Measurements from ENCODE around the gene GALNT18. TPM values are rescaled to one million over a fixed set of nuclear protein-coding genes. Genes with fewer than 3 reads are reported as not detected.

The GALNT18 gene
- total RNA-seq, 2 donors from 2014 or later = not detected

DNA sequence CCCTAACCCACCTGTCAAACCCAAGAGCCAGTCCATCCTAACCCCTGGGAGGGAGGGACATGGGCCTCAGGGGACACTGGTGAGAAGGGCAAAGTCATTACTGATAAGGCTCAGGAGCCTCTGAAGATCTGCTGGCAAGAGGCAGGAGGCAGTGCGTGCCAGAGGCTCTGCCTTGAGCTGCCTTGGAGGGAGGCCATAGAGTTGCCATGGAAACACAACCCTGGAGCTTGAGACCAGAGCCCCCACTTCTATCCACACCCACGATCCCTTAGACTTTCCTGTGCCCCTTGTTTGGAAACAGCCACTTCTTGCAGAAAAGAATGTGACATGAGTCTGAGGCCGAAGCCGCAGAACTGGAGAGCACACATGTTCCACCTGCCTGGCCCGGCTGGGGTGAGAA is 179.0 kb downstream of the GALNT18 start:
- Mint-ChIP-seq H3K4me3 (no peak overlapping the region), H3K36me3 (ENCODE audit: low read depth) (peaks cover 2% of the 10 kb centered on the region), H3K27ac (no peak overlapping the region), H3K27me3 (peaks cover 32% of the 10 kb centered on the region), H3K4me1 (peaks cover 2% of the 10 kb centered on the region)
- ATAC-seq (no peak), DNase-seq (no peak)
- no peaks in the 10 kb centered on the region for H3K9me3 ChIP-seq (ENCODE audit: control insufficient read depth, low read length, poor library complexity, severe bottlenecking)

DNA sequence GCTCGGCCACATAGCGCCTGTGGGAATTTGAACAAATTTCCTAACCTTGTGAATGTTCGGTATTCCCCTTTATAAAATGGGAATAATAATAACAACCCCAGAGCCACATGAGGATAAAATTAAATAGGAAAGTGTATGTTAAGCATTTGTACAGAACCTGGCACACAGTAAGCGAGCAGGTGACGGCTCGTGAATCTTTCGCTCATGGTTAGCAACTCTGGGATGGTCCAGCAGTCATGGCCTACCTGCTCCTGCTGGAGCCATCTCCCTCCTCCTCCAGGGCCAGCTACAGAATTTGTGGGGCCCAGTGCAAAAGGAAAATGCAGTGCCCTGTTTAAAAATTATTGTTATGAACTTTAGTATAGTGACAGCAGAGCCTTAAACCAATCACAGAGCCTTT is 180.3 kb downstream of the GALNT18 start:
- no peak for ATAC-seq
- H3K27me3 Mint-ChIP-seq = peaks cover 35% of the 10 kb centered on the region
- H3K4me1 Mint-ChIP-seq = peaks cover 2% of the 10 kb centered on the region
- DNase-seq = no peak
- peaks cover 2% of the 10 kb centered on the region for H3K36me3 Mint-ChIP-seq (ENCODE audit: low read depth)
- H3K4me3 Mint-ChIP-seq = no peak overlapping the region
- no peaks in the 10 kb centered on the region for H3K9me3 ChIP-seq (ENCODE audit: control insufficient read depth, low read length, poor library complexity, severe bottlenecking)
- no peak overlapping the region for H3K27ac Mint-ChIP-seq

DNA sequence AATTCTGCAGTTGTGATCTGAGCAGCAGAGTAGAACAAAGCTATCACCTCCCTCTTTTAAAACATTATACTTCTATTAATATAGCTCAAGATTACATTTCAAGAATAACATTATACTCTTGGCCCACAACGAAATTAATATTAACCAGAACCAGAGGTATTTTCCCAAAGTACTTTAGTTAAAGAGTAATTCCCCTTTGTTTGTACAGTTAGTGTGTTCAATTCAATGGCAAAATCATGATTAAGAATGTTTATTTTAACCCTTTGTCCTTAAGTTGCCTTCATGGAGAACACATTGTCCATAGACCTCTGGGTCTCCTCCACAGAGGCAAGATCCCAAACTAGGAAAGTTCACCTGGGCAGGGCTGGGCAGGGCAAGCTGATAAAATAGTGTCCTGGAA is 180.7 kb downstream of the GALNT18 start:
- H3K9me3 ChIP-seq (ENCODE audit: control insufficient read depth, low read length, poor library complexity, severe bottlenecking) = no peaks in the 10 kb centered on the region
- DNase-seq (no peak), ATAC-seq (no peak)
- Mint-ChIP-seq H3K4me3 (no peak overlapping the region), H3K4me1 (peaks cover 2% of the 10 kb centered on the region), H3K27me3 (peaks cover 35% of the 10 kb centered on the region), H3K27ac (no peak overlapping the region), H3K36me3 (ENCODE audit: low read depth) (peaks cover 2% of the 10 kb centered on the region)

DNA sequence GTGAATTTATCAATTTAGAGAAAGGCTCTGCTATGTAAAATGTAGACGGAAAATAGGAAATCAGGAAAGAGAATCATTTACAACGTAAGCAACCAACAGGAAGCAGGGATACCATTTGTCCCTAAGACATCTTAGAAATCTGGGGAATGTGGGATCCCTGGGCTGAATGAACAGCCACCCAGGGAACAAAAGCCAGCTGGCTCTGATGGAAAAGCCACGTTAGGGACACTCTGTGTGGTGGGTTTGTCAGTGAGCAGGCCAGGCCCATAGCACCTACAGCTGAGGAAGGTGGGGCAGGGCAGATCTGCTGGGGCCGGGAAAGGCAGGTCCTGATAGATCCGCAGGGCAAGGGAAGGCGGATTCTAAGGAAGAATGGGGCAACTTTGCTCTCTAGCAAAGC is 181.7 kb downstream of the GALNT18 start:
- peaks cover 42% of the 10 kb centered on the region for H3K27me3 Mint-ChIP-seq
- peaks cover 2% of the 10 kb centered on the region for H3K4me1 Mint-ChIP-seq
- H3K36me3 Mint-ChIP-seq (ENCODE audit: low read depth) = peaks cover 2% of the 10 kb centered on the region
- ATAC-seq (no peak), DNase-seq (no peak)
- peak overlapping the region; percentile 45 for H3K4me3 Mint-ChIP-seq
- no peaks in the 10 kb centered on the region for H3K9me3 ChIP-seq (ENCODE audit: control insufficient read depth, low read length, poor library complexity, severe bottlenecking)
- H3K27ac Mint-ChIP-seq = no peak overlapping the region

GRCh38 chr11:11439591-11439990 is 182.2 kb downstream of the GALNT18 start:
- Mint-ChIP-seq H3K36me3 (ENCODE audit: low read depth) (peaks cover 2% of the 10 kb centered on the region), H3K27me3 (peaks cover 41% of the 10 kb centered on the region), H3K4me3 (no peak overlapping the region), H3K4me1 (peaks cover 2% of the 10 kb centered on the region), H3K27ac (no peak overlapping the region)
- no peak for ATAC-seq
- DNase-seq = no peak
- no peaks in the 10 kb centered on the region for H3K9me3 ChIP-seq (ENCODE audit: control insufficient read depth, low read length, poor library complexity, severe bottlenecking)

DNA sequence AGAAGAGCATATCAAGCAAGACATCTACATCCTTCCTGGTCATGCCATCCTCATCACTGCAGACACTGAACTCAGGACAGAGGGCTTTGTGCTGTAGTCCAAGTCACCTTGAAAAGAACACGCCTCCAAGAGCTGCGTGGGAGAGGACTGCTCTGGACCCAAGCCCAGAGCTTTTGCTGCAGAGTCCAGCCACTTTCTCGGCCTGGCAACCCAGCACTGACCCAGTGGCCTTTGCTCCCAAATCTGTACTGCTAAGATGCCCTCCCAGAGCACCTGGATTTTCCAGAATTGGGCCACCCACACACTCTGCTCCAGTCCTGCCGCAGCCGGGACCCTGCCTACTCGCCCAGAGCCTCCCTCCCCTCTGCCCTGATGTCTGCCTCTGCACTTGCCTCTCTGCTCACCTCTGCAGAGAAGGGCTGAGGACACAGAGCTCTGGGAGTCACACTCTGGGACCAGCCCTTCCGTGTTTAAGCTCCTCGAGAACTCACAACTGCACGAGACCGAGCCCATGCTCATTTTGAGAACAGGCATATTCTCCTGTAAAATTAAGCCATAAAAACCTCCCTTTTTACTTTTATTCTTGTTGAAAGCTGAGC is 185.0 kb downstream of the GALNT18 start:
- H3K4me1 Mint-ChIP-seq = no peaks in the 10 kb centered on the region
- DNase-seq (no peak), ATAC-seq (no peak)
- H3K9me3 ChIP-seq (ENCODE audit: control insufficient read depth, low read length, poor library complexity, severe bottlenecking) = no peaks in the 10 kb centered on the region
- no peak overlapping the region for H3K4me3 Mint-ChIP-seq
- peaks cover 3% of the 10 kb centered on the region for H3K36me3 Mint-ChIP-seq (ENCODE audit: low read depth)
- peaks cover 43% of the 10 kb centered on the region for H3K27me3 Mint-ChIP-seq
- H3K27ac Mint-ChIP-seq = no peak overlapping the region

DNA sequence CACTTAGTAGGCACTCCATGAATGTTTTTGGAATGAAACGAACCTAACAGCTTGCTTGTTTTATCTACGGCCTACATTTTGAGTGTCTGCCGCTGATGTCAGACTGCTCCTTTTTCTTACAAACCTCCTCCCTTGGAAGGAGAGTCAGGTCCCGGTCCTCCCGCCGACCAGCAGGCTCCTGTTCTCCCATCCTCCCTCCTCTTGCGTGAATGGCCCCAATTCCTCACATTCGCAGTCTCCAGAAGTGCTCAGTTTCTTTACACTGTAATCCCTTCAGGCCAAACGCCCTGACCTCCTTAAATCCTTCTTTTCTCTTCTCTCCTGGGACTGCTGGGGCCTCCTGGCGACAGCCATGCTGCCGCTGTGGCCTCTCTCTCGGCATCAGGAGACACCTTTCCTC is 186.2 kb downstream of the GALNT18 start:
- DNase-seq (no peak), ATAC-seq (no peak)
- Mint-ChIP-seq H3K4me1 (no peaks in the 10 kb centered on the region), H3K4me3 (no peak overlapping the region), H3K27ac (no peak overlapping the region), H3K36me3 (ENCODE audit: low read depth) (peaks cover 3% of the 10 kb centered on the region), H3K27me3 (peaks cover 52% of the 10 kb centered on the region)
- H3K9me3 ChIP-seq (ENCODE audit: control insufficient read depth, low read length, poor library complexity, severe bottlenecking) = no peaks in the 10 kb centered on the region

- Mint-ChIP-seq H3K4me3 (no peak overlapping the region), H3K27ac (no peak overlapping the region), H3K36me3 (ENCODE audit: low read depth) (peaks cover 3% of the 10 kb centered on the region), H3K27me3 (peaks cover 61% of the 10 kb centered on the region), H3K4me1 (no peaks in the 10 kb centered on the region)
- DNase-seq (no peak), ATAC-seq (no peak)
- H3K9me3 ChIP-seq (ENCODE audit: control insufficient read depth, low read length, poor library complexity, severe bottlenecking) = no peaks in the 10 kb centered on the region
These were observed 187.8 kb downstream of the GALNT18 start for GRCh38 chr11:11433960-11434359.

DNA sequence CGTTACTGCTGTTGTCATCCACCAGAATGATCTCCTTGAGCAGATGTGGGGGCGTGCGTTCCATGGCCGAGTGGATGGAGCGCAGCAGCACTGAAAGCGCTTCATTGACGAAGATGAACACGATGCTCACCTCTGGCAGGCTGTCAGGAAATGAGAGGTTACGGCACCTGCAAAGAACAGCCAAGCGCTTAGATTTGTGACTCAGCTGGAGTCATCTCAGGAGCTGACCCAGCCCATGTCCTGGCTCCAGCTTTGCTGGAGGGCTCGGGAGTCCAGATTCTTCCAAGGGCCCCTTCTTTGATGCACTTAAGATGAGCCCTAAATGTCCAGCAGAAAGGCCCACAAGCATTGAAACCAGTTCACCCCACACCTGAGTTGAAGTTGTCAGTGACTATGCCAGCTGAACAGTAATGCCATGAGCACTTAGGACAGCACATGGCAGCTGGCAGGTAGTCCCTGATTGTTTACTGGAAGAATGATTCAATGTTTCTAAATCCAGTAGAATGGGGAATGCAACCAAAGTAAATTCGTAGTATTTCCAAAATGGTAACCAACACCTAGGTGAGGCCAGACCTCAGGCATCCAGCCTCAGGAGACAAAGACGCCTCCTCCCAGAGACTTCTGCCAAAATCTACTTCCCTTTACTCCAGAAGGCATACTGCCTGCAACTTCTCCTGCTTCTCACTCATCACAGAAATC is 189.0 kb downstream of the GALNT18 start:
- no peak for DNase-seq
- peaks cover 3% of the 10 kb centered on the region for H3K36me3 Mint-ChIP-seq (ENCODE audit: low read depth)
- peaks cover 63% of the 10 kb centered on the region for H3K27me3 Mint-ChIP-seq
- H3K4me3 Mint-ChIP-seq = no peak overlapping the region
- ATAC-seq = no peak
- H3K4me1 Mint-ChIP-seq = no peaks in the 10 kb centered on the region
- H3K27ac Mint-ChIP-seq = no peak overlapping the region
- H3K9me3 ChIP-seq (ENCODE audit: control insufficient read depth, low read length, poor library complexity, severe bottlenecking) = no peaks in the 10 kb centered on the region

DNA sequence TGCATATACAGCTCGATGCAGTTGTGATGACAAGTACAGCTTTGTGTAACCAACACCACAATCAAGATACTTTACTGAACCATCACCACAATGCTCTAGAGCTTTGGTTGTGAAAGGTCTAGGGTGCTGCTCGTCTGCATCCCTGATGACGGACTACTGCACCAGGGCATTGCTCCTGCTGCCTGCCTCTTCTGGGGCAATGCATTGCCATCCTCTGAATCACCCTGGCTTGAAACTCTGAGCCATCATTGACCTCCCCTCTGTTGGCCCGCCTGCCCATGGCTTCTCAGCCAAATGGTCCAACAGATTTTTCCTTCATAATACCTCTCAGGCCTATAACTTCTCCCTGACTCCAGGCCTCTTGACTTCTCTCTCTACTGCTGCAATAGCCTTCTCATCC is 191.4 kb downstream of the GALNT18 start:
- H3K27ac Mint-ChIP-seq = no peak overlapping the region
- ATAC-seq = no peak
- H3K4me3 Mint-ChIP-seq = no peak overlapping the region
- no peak for DNase-seq
- peaks cover 3% of the 10 kb centered on the region for H3K36me3 Mint-ChIP-seq (ENCODE audit: low read depth)
- H3K27me3 Mint-ChIP-seq = peaks cover 54% of the 10 kb centered on the region
- H3K9me3 ChIP-seq (ENCODE audit: control insufficient read depth, low read length, poor library complexity, severe bottlenecking) = no peaks in the 10 kb centered on the region
- no peaks in the 10 kb centered on the region for H3K4me1 Mint-ChIP-seq

GRCh38 chr11:11428714-11429113 is 193.1 kb downstream of the GALNT18 start:
- no peaks in the 10 kb centered on the region for H3K9me3 ChIP-seq (ENCODE audit: control insufficient read depth, low read length, poor library complexity, severe bottlenecking)
- no peaks in the 10 kb centered on the region for H3K4me1 Mint-ChIP-seq
- no peak overlapping the region for H3K4me3 Mint-ChIP-seq
- no peak overlapping the region for H3K27ac Mint-ChIP-seq
- no peaks in the 10 kb centered on the region for H3K36me3 Mint-ChIP-seq (ENCODE audit: low read depth)
- H3K27me3 Mint-ChIP-seq = peaks cover 58% of the 10 kb centered on the region
- DNase-seq (no peak), ATAC-seq (no peak)

- H3K9me3 ChIP-seq (ENCODE audit: control insufficient read depth, low read length, poor library complexity, severe bottlenecking) = no peaks in the 10 kb centered on the region
- Mint-ChIP-seq H3K36me3 (ENCODE audit: low read depth) (no peaks in the 10 kb centered on the region), H3K27me3 (peaks cover 63% of the 10 kb centered on the region), H3K4me1 (no peaks in the 10 kb centered on the region), H3K27ac (no peak overlapping the region), H3K4me3 (no peak overlapping the region)
- ATAC-seq (no peak), DNase-seq (no peak)
These were observed 194.3 kb downstream of the GALNT18 start for GRCh38 chr11:11427542-11427941.

GRCh38 chr11:11427140-11427539 is 194.7 kb downstream of the GALNT18 start:
- DNase-seq = no peak
- no peak overlapping the region for H3K27ac Mint-ChIP-seq
- peaks cover 60% of the 10 kb centered on the region for H3K27me3 Mint-ChIP-seq
- no peaks in the 10 kb centered on the region for H3K4me1 Mint-ChIP-seq
- no peaks in the 10 kb centered on the region for H3K36me3 Mint-ChIP-seq (ENCODE audit: low read depth)
- no peak overlapping the region for H3K4me3 Mint-ChIP-seq
- no peak for ATAC-seq
- H3K9me3 ChIP-seq (ENCODE audit: control insufficient read depth, low read length, poor library complexity, severe bottlenecking) = no peaks in the 10 kb centered on the region

Measured in T-helper 17 cell (primary cell).